Esophagus squamous epithelium (tissue), 4 donors: ENCODE data around the gene BRWD1.

Experiments used
- POLR2A ChIP-seq, 4 donors: fragments of 450-650 bp; IDR thresholded peaks; one replicate each; pipeline ENCODE4 v1.6.1; 2017; ENCODE audit warnings: antibody characterized with exemption in 4 of 4, mild to moderate bottlenecking in 4 of 4, moderate library complexity in 3 of 4
- TF ChIP-seq, protein P1 (sequence below), 6 experiments: fragments of 450-650 bp in 4 of 6; fragments of 200-600 bp in 2 of 6; sonication (generic) in 2 of 6; IDR thresholded peaks; one replicate each; pipeline ENCODE4 v1.5.1; 2016 to 2019; ENCODE audit warnings: antibody characterized with exemption in 6 of 6, mild to moderate bottlenecking in 4 of 6, moderate library complexity in 4 of 6

DNA sequence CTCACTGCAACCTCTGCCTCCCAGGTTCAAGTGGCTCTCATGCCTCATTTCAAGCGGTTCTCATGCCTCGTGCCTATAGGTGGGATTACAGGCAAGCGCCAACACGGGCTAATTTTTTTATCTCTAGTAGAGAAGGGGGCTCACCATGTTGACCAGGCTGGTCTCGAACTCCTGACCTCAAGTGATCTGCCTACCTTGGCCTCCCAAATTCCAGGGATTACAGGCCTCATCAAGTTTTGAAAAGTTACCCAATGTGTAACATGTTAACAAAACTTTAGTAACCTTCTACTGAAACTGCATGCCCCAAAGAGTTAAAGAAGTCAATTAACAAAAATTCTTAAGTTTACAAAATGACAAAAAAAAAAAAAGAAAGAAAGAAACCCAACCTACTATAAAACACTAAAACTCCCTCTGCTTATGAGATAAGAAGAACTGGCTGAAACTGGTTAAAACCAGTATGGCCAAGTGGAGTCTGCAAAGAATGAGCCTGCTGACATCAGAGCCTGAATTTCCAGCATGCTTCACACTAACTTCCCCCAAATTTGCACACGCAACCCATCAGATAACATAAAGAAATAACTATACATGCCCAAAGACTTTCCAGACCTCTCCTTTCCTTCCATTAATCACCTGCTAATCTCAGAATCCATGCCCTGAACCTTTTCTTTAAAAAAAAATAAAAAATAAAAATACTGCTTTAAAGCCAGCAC is 104.7 kb downstream of the BRWD1 start:
- TF ChIP-seq, protein P1, sequence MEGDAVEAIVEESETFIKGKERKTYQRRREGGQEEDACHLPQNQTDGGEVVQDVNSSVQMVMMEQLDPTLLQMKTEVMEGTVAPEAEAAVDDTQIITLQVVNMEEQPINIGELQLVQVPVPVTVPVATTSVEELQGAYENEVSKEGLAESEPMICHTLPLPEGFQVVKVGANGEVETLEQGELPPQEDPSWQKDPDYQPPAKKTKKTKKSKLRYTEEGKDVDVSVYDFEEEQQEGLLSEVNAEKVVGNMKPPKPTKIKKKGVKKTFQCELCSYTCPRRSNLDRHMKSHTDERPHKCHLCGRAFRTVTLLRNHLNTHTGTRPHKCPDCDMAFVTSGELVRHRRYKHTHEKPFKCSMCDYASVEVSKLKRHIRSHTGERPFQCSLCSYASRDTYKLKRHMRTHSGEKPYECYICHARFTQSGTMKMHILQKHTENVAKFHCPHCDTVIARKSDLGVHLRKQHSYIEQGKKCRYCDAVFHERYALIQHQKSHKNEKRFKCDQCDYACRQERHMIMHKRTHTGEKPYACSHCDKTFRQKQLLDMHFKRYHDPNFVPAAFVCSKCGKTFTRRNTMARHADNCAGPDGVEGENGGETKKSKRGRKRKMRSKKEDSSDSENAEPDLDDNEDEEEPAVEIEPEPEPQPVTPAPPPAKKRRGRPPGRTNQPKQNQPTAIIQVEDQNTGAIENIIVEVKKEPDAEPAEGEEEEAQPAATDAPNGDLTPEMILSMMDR (IDR thresholded peaks at IDR 0.05), result no peak
- TF ChIP-seq POLR2A (IDR thresholded peaks at IDR 0.05), result no peak
